Measurements from ENCODE around the gene CALHM4.

CALHM4 gene

GRCh38 chr6:116533233-116533957, 20.2 kb upstream of the CALHM4 start:
- DNase-seq = no peak
- in situ Hi-C loops (cut with HindIII; ENCODE audit: low pct_ligation_motif_present, low pct_unique_long_range_greater_than_20kb, low sequenced_read_pairs) = loop anchor here (25.0 kb wide), 1 partner anchor 246 kb away; the partner anchor contains the start of gene TSPYL1

- in situ Hi-C loops (cut with HindIII; ENCODE audit: low pct_ligation_motif_present, low pct_unique_long_range_greater_than_20kb, low sequenced_read_pairs) = loop anchor here (25.0 kb wide), 1 partner anchor 248 kb away; the partner anchor contains the start of gene TSPYL1
- no peak for DNase-seq
These were observed 18.4 kb upstream of the CALHM4 start for GRCh38 chr6:116535109-116535508.

GRCh38 chr6:116536216-116536621, 17.3 kb upstream of the CALHM4 start:
- DNase-seq = peak; percentile 66
- in situ Hi-C loops (cut with HindIII; ENCODE audit: low pct_ligation_motif_present, low pct_unique_long_range_greater_than_20kb, low sequenced_read_pairs) = loop anchor here (25.0 kb wide), 1 partner anchor 249 kb away; the partner anchor contains the start of gene TSPYL1

- no peak for DNase-seq
- in situ Hi-C loops (cut with HindIII; ENCODE audit: low pct_ligation_motif_present, low pct_unique_long_range_greater_than_20kb, low sequenced_read_pairs) = loop anchor here (25.0 kb wide), 1 partner anchor 255 kb away; the partner anchor contains the start of gene TSPYL1
These were observed 11.1 kb upstream of the CALHM4 start for GRCh38 chr6:116542426-116542825.

- DNase-seq = no peak
- in situ Hi-C loops (cut with HindIII; ENCODE audit: low pct_ligation_motif_present, low pct_unique_long_range_greater_than_20kb, low sequenced_read_pairs) = loop anchor here (25.0 kb wide), 1 partner anchor 256 kb away; the partner anchor contains the start of gene TSPYL1
These were observed 10.4 kb upstream of the CALHM4 start for GRCh38 chr6:116543149-116543548.

- in situ Hi-C loops (cut with HindIII; ENCODE audit: low pct_ligation_motif_present, low pct_unique_long_range_greater_than_20kb, low sequenced_read_pairs) = loop anchor here (25.0 kb wide), 1 partner anchor 258 kb away; the partner anchor contains the start of gene TSPYL1
- DNase-seq = no peak
These were observed 7.9 kb upstream of the CALHM4 start, which contains the start of gene TRAPPC3L for GRCh38 chr6:116545651-116546050. TRAPPC3L (minus strand) TSS chr6:116545684; CDS start chr6:116545514, 170 bp downstream.

- in situ Hi-C loops (cut with HindIII; ENCODE audit: low pct_ligation_motif_present, low pct_unique_long_range_greater_than_20kb, low sequenced_read_pairs) = loop anchor here (25.0 kb wide), 1 partner anchor 260 kb away; the partner anchor contains the start of gene TSPYL1
These were observed 6.2 kb upstream of the CALHM4 start for GRCh38 chr6:116547358-116547757.

GRCh38 chr6:116550796-116551195, 2.8 kb upstream of the CALHM4 start:
- DNase-seq = no peak
- in situ Hi-C loops (cut with HindIII; ENCODE audit: low pct_ligation_motif_present, low pct_unique_long_range_greater_than_20kb, low sequenced_read_pairs) = no loop called here

More at GRCh38 chr6:116547358-116547757, 6.2 kb upstream of the CALHM4 start:
- no peak for DNase-seq

GRCh38 chr6:116556065-116556464, 2.5 kb downstream of the CALHM4 start:
- DNase-seq = peak; percentile 29
- in situ Hi-C loops (cut with HindIII; ENCODE audit: low pct_ligation_motif_present, low pct_unique_long_range_greater_than_20kb, low sequenced_read_pairs) = no loop called here

GRCh38 chr6:116556814-116557415, 3.4 kb downstream of the CALHM4 start:
- in situ Hi-C loops (cut with HindIII; ENCODE audit: low pct_ligation_motif_present, low pct_unique_long_range_greater_than_20kb, low sequenced_read_pairs) = no loop called here
- no peak for DNase-seq

- DNase-seq = peak; percentile 95
- in situ Hi-C loops (cut with HindIII; ENCODE audit: low pct_ligation_motif_present, low pct_unique_long_range_greater_than_20kb, low sequenced_read_pairs) = no loop called here
These were observed 4.3 kb downstream of the CALHM4 start for GRCh38 chr6:116557893-116558292.

GRCh38 chr6:116560130-116560529, 6.6 kb downstream of the CALHM4 start:
- in situ Hi-C loops (cut with HindIII; ENCODE audit: low pct_ligation_motif_present, low pct_unique_long_range_greater_than_20kb, low sequenced_read_pairs) = no loop called here

GRCh38 chr6:116561377-116562018, 7.9 kb downstream of the CALHM4 start:
- in situ Hi-C loops (cut with HindIII; ENCODE audit: low pct_ligation_motif_present, low pct_unique_long_range_greater_than_20kb, low sequenced_read_pairs) = no loop called here

More at GRCh38 chr6:116560130-116560529, 6.6 kb downstream of the CALHM4 start:
- no peak for DNase-seq

GRCh38 chr6:116562019-116562403, 8.5 kb downstream of the CALHM4 start:
- in situ Hi-C loops (cut with HindIII; ENCODE audit: low pct_ligation_motif_present, low pct_unique_long_range_greater_than_20kb, low sequenced_read_pairs) = no loop called here
- no peak for DNase-seq

More at GRCh38 chr6:116561377-116562018, 7.9 kb downstream of the CALHM4 start:
- DNase-seq = peak; percentile 61

GRCh38 chr6:116562614-116563013, 9.1 kb downstream of the CALHM4 start:
- no peak for DNase-seq
- in situ Hi-C loops (cut with HindIII; ENCODE audit: low pct_ligation_motif_present, low pct_unique_long_range_greater_than_20kb, low sequenced_read_pairs) = no loop called here

GRCh38 chr6:116563830-116564229, 10.3 kb downstream of the CALHM4 start:
- no peak for DNase-seq
- in situ Hi-C loops (cut with HindIII; ENCODE audit: low pct_ligation_motif_present, low pct_unique_long_range_greater_than_20kb, low sequenced_read_pairs) = no loop called here

- in situ Hi-C loops (cut with HindIII; ENCODE audit: low pct_ligation_motif_present, low pct_unique_long_range_greater_than_20kb, low sequenced_read_pairs) = no loop called here
- no peak for DNase-seq
These were observed 10.8 kb downstream of the CALHM4 start for GRCh38 chr6:116564311-116564710.

GRCh38 chr6:116564921-116565872, 11.6 kb downstream of the CALHM4 start:
- in situ Hi-C loops (cut with HindIII; ENCODE audit: low pct_ligation_motif_present, low pct_unique_long_range_greater_than_20kb, low sequenced_read_pairs) = no loop called here
- no peak for DNase-seq
